ENCODE measurements around the gene ABTB2.
"Not testable (repeated sequence)": the region's sequence is repeated elsewhere in the genome, so short reads cannot be mapped to it uniquely, and the experiment has no call there.

The ABTB2 gene
- total RNA-seq: 1.1 to 7.9 (median 5.0) reads per million in 4 experiments

DNA sequence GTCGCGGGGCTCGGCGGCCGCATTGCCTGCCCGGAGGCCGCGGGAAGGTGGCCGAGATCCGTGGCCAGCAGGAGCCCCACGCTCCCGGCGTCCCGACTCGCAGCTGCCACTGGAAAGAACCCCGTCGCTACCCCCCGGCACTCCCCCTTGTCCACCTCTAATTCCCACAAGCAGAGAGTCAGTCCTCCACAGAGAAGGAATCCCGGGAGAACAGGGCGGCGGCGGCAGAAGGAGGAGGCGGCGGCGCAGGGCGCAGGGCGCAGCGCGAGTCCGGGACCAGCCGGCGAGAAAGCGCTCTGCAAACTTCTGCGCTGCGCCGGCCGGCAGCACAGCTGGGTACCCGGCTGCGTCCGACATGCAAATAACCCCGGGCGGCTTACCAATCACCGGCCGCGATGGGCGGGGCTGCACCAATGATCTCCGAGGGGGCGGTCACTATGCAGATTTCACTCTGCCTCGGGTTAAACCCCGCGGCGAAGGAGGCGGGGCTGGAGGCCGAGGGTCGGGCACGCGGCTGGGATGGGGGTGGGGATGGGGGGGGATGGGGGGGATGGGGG lies at the start of gene ABTB2:
ABTB2 (minus strand) TSS at position 310 of the 557 bp plus-strand sequence.
- DNase-seq: peak; percentile 92

DNA sequence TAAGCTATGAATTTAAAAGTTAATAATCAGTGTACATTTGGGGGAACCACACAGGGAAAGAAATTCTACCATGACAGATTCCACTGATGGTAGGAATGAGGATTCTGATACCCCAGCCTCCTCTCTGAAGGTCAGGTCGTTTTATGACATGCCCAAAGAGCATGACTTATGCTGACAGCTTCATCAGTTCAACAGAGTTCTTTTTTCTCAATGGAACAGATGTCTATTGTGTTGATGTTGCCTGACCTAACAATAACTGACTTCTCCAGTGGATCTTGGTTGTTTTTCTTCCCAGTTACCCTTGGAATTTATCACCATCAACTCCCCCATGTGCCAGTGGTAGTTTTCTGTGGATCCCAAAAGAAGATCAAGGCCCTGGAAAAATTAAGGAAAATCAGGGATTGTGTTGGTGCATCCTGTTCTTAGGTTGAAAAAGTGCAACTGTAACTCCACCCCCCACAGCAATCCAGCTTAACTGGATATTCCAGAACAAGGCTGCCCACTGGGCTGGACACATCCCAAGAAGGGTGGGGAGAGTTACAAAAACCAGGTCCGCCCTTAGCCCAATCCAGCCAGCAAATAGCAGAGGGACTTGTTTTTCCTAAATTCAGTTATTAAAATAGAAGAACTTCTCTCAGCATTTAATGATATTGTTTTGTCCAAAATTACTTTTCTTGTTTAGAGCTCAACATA lies 49.5 kb upstream of the ABTB2 start:
- DNase-seq: no peak

DNA sequence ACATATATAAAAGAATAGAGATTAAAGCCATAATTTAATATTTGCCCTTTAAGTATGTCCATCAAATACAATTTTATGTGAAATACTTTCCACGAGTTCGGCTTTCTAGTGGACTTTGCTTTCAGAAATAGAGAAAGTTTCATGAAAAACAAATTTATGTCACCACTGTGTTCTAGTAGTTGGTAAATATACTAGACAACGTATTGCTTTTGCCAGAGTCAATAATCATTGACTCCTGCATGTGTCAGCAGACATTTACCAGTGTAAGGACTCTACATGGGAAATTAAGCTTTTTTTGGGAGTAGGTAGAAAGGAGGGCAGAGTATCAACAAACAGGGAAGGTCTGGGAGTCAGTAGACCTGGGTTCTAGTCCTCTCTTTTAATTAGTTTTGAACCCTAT lies 48.6 kb upstream of the ABTB2 start:
- DNase-seq: no peak

DNA sequence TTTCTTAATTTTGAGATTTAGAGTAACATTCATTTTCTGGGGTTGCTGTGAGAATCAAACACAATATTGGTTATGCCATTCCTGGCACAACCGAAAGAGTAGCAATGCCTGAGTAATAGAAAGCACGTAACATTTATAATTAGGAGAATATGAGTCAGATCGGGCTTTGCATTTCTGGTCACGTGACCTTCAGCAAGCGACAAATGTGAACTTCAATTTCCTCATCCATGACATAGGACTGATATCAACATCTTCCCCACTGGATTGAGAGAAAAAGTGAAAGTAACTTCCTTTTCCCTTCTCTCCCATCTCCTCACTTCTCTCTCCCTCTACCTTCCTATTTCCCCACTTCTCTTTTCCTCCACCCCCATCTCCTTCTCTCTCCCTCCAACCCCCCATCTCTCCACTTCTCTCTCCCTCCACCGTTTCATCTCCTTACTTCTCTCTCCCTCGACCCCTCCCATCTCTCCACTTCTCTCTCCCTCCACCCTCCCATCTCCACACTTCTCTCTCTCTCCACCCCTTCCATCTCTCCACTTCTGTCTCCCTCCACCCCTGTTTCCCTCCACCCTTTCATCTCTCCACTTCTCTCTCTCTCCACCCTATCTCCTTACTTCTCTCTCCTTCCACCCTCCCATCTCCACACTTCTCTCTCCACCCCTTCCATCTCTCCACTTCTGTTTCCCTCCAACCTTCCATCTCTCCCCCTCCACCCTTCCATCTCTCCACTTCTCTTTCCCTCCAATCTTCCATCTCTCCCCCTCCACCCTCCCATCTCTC lies 47.5 kb upstream of the ABTB2 start:
- DNase-seq: no peak

DNA sequence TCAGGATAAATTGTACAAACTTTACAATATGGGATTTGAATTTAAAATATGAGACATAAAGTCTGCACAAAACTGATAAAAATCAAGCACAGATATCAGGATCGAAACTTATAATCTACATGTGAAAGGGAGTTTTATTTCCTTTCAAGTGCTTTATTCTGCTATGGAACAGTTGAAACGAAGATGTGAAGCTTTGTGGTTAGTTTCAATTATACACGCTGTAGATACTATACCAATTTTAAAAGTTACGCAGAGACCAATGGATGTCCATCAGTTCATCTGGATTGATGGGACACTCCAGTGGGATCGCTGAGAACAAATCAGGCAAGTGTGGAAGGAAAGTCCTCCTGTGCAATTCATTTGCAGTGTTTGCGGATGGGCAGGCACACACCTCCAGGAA lies 46.5 kb upstream of the ABTB2 start:
- DNase-seq: no peak

DNA sequence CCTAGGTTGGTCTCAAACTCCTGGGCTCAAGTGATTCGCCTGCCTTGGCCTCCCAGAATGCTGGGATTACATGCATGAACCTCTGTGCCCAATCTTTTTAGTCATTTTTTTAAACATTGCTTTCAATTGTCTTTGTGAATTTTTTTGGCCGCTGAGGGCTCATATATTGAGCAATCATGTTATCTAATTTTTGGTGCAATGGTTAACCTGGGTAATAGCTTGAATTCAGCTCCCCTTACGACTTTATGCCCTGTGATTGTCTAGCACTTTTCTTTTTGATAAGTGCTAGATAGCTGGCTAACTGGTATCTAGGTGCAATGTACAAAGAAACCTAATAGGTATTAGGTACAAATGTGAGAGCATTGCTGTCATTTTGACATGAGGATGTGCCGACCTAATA lies 45.6 kb upstream of the ABTB2 start:
- no peak for DNase-seq

DNA sequence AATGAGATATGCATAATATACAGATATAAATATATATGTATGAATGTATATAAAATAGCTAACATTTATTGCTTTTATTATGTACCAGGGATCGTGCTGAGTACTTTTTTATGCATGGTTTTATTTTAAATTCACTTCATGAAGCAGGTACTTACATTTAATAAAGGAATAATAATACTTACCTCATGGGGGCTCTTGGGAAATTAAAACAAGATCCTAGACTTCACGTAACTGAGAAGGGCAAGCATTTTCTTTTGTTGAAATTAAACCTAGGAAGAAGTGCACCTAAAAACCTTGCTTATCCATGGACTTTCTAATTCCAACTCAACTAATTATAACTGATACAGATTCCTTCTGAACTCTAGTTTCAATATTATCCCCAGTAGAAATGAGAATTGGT lies 40.0 kb upstream of the ABTB2 start:
- no peak for DNase-seq

DNA sequence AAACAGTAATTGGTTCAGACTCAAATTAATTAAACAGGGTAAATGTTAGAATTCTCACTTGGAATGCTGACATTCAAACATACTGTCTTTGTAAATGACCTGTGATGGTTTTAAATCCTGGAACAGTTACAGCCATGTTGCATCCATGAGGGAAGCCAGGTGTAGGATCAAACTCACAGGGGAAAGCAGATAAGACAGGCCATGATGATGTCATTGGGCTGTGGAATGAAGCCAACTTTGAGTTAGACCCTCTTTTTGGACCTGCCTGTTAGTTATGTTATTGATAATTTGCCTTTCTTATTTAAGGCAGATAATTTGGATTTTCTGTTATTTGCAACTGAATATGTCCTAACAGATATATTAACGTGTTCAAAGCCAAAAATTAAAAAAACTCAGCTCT lies 39.3 kb upstream of the ABTB2 start:
- DNase-seq: no peak

DNA sequence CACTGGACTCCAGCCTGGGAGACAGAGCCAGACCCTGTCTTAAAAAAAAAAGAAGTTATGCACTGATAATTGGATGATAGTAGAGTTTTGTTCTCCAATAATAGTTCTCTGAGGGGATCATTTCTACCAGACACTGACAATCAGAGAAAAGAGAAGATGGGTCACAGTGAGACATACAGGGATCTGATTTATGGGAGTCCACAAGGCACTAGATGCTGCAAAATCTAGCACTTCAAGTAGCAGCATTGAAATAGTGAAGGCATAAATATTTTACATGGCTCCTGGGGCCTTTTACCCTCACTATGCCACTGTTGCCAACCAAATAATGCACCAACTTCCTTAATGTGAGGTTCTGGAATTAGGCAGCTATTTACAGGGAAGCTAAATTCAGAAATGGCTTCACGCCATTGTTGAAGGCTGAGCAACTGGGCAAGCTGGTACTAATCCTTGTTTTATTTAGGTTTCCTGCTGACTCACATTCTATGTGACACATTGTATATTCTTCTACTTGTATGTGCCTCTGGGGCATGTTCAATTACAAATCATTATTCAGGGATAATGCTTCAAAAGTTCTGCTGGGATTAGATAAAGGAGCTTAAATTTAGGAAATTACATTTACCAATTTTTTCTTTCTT lies 38.2 kb upstream of the ABTB2 start:
- DNase-seq: no peak

DNA sequence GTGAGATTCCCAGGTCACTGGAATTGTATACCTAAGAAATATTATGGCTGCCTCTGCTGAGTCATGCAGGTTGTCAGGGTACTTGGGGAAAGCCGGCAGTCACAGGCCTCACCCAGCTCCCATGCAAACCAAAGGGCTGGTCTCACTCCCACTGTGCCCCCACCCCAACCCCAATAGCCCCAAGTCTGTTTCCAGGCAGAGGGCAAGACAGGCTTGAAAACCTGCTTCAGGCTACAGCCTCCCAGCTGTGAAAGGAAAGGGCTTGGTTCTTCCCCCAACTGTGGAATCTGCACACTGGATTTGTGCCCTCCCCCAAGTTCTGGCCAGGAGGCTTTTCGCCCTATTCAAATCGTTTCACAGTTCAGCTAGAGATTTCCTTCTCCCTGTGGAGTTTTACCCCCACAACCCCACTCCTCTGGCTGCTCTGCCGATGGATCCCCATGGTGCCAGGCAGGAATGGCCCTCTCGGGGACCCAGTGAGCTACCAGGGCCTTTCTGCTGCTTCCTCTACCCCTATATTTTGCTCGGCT lies 37.0 kb upstream of the ABTB2 start:
- DNase-seq: no peak

DNA sequence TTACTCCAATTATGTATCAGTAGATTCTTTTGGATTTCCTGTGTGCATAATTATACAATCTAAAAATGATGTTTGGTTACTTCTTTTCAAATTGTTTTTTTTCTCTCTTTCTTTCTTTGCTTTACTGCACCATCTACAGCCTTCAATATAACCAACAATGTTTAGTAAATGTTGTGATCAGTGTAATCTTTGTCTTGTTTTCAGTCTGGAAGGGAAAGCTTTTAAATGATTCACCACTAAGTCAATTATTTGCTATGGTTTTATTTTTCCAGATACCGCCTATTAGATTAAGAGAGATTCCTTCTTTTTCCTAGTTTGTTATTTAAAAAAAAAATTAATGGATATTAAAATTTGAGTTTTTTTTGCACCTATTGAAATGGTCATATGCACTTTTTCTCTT lies 29.8 kb upstream of the ABTB2 start:
- no peak for DNase-seq

DNA sequence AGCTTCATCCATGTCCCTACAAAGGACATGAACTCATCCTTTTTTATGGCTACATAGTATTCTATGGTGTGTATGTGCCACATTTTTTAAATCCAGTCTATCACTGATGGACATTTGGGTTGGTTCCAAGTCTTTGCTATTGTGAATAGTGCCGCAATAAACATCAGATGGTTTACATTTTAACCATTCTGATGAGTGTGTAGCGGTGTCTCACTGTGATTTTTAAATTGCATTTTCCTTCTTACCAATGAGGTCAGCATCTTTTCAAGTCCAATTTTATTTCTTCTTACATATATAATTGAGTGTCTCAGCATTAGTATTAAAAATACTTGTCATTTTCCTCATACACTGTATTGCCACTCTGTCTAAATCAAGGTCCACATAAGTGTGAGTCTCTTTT lies 28.5 kb upstream of the ABTB2 start:
- not testable (repeated sequence) for DNase-seq

DNA sequence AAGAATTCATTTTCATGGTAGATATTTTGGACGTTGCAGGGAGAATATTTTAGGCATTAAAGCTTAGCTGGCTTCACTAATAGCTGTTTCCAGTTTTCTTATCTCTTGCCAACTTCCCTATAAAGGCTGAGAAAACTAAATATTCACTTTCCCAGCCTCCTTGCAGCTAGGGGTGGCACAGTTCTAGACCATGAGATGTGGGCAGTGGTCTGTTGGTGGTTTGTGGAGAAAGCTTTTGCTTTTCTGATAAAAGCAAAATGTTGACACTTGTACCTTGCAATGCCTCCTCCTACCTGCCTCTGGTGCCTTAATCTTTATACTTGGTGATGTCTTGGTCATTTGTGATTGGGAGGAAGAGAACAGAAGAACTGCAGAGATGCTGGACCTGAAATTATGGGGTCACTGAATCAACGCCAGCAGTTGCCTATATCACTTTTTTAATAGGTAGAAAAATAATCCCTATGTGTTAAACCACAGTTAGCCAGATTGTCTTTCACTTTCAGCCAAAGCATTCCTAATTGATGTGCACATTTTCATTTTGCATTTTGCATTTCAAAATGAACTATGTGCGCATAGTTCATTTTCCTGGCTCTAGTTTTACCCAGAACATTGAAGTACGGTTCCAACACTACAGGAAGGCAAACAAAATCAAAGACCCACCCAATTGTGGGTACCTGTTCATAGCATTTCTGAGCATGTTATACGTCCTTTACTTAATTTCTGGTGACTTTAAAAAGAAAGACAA lies 24.9 kb upstream of the ABTB2 start:
- no peak for DNase-seq

DNA sequence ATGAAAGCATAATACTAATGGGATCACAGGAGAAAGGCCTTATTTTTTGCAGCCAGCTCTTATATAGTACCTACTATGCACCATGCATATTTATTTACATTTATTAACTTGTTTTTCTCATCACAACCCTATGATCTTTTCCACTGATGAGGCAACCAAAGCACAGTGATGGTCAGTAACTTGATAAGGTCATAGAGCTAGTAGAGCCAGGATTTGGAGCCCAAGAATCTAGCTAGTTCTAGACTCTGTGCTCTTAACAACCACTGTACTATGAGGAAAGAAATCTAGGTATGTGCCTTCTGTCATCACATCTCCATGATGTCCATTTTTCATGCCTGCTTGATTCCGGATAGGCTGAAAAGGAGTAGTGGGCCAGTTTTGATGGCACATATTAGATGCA lies 24.0 kb upstream of the ABTB2 start:
- DNase-seq: no peak

DNA sequence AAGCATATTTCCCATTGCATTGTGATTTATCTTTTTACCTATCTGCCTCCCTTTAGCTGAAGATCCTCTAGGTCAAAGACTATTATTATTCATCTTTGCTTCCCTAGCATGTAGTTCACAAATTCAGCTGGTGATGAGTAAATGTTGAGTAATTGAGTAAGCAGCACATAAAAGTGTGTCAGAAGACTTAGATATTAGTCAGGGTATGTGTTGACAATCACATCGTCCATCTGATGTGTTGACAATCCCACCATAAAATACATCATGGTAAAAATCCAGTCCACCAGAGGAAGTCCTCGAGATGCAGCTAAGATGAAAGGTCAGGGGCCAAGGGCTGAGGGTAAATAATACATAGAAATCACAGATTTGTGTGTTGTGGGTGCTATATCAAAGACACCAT lies 22.9 kb upstream of the ABTB2 start:
- DNase-seq: no peak

DNA sequence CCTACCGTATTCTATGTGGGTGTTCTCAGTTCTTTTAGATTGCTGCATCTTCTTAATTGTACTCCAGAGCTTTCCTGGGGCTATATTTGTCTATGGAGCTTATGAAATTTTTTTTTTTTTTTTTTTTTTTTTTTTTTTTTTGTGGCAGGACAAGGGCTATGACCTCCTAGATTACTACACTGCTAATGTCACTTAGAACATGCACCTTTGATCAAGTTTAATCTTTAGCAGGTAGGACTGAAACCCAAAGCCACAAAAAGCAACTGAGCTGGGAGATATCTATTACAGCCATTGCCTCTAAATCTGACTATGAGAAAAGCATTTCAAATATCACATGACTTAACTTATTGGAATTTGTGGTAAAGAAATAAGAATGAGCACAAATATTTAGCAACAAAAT lies 21.7 kb upstream of the ABTB2 start:
- DNase-seq: no peak

DNA sequence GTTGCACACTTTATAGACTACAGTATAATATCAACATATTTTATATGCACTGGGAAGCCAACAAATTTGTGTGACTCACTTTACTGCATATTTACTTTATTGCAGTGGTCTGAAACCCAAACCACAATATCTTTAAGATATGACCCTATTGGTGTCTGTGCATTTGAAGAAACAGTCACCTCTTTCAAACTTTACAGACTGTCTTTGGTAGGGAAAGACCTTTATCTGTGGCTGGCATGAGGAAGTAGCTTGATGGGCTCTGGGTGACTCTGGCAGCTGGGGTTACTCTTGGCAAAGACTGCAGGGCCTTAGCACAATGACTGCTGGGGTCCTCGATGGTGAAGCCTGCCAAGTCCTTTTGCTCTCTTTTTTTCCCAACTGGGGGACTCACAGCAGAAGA lies 21.3 kb upstream of the ABTB2 start:
- DNase-seq: no peak

DNA sequence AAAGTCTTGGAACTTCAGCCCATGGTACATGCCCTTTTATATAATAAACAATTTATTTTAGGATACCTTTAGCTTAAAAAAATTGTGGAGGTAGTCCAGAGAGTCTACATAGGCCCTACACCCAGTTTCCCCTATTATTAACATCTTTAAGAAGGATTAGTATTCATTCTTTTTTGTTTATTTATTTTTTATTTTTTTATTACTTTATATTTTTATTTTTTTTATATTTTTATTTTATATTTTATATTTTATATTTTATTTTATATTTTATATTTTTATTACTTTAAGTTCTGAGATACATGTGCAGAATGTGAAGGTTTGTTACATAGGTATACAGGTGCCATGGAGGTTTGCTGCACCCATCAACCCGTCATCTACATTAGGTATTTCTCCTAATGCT lies 15.9 kb upstream of the ABTB2 start:
- DNase-seq: no peak

DNA sequence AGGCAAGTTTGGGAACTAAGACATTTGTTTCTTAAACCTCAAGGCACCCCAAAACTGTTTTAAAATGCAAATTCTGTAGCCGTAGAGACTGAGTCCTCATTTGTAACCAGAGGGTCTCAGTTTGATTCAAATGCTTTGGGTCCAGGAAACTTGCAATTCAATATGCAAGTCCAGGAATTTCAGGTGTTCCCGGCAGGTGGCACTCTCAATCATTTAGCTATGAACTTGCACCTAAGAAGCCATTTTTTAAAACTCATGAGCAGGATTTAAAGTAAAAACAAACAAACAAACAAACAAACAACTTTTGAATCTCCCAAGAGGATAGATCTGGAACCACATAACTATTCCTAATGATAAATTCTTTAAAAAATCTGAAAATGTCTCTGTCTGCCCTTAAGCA lies 8.7 kb upstream of the ABTB2 start:
- no peak for DNase-seq

DNA sequence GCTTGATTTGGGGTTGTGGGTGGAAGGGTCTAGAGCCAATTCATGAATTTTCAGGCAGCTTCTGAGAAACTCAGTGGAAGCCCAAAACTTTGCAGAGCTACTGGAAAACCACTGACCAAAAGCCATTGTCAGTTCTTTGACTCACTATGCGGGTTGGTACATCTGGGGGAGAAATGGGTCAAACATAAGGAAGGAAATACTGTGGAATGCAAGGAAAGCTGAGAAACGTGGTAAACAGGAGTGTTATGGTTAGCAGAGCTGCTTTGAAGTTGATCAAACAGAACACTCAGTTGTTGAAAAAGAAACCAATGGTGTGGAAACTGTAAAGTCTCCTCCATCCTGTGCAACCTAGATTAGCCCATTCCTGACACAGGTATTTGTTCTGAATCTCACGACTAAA lies 6.3 kb upstream of the ABTB2 start:
- no peak for DNase-seq

DNA sequence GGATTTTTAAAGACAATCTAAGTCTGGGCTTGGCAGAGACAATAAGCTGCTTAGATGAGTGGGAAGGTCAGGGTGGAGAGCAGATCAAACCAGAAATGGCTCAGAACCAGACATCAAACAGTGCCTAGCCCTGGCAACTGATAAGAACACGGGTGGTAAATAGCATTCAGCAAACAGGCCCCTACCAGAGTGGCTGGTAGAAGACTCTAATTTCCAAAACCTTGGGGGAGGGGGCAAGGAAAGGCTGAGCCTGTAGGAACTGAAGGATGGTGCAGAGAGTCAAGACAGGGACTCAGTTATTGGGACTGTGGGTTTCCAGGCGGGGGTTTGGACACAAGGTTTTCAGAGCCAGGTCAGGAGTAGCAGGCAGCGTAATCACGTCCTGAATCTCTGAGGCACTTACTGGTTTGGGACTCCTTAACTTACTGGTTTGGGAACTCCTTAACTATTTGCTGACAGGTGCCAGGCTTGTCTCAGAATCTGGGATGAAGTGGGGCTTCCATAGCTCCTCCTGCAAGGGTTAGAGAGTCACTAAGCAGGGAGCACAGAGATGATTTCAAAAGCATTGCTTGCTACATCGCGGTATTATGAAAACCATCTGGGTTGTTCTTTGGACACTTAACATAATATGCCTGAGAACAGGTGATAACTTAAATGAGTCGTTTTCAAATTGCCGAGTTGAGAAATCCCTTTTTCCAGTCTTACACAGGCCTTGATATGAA lies 5.7 kb upstream of the ABTB2 start:
- DNase-seq: no peak

DNA sequence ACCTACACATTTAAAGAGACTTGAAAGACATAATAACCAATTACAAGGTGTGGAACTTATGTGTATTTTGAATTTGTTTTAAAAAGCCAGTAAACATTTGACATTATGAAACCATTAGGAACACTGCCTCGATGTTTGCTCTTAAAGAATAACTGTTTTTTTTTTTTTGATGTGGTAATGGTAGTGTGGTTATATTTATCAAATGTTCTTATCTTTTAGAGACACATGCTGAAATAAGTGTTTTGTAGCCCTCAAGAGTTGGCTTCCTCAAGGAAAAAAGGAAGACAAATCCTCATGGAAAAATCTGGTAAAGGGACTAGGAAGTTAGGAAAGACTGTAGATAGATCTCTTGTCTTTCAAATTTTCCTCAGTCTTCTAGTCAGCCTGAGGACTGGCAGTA lies 2.2 kb upstream of the ABTB2 start:
- no peak for DNase-seq
